Smooth muscle cell (in vitro differentiated cells): ENCODE data around the gene DTX3. TPM values are rescaled to one million over a fixed set of nuclear protein-coding genes. Genes with fewer than 3 reads are reported as not detected.
"Not testable (repeated sequence)": the region's sequence is repeated elsewhere in the genome, so short reads cannot be mapped to it uniquely, and the experiment has no call there.

Source experiments
- DNase-seq: peaks from one replicate; lab custom pipeline; 2025; ENCODE audit not compliant: unreplicated experiment; lab: John Stamatoyannopoulos, UW
- H2AFZ ChIP-seq: fragments of 200-600 bp; sonication (generic); 2 replicates; pipeline ENCODE4 v1.6.0; 2016; ENCODE audit warnings: antibody characterized with exemption, low read depth, mild to moderate bottlenecking
- H3F3A ChIP-seq: fragments of 200-600 bp; sonication (generic); 2 replicates; pipeline ENCODE4 v1.6.0; 2017; ENCODE audit warnings: antibody characterized with exemption, low read depth
- H3K27ac ChIP-seq: fragments of 200-600 bp; sonication (generic); 2 replicates; pipeline ENCODE4 v1.5.1; 2016; ENCODE audit warnings: low read depth, mild to moderate bottlenecking
- H3K27me3 ChIP-seq: fragments of 200-600 bp; sonication (generic); 2 replicates; pipeline ENCODE4 v1.6.1; 2016; ENCODE audit warnings: low read depth, mild to moderate bottlenecking
- H3K36me3 ChIP-seq: fragments of 200-600 bp; sonication (generic); 2 replicates; pipeline ENCODE4 v1.5.1; 2016; ENCODE audit warnings: low read depth
- H3K4me1 ChIP-seq: fragments of 200-600 bp; sonication (generic); 2 replicates; pipeline ENCODE4 v1.5.1; 2016; ENCODE audit warnings: low read depth
- H3K4me2 ChIP-seq: fragments of 200-600 bp; sonication (generic); 2 replicates; pipeline ENCODE4 v1.6.0; 2016; ENCODE audit warnings: mild to moderate bottlenecking
- H3K4me3 ChIP-seq: fragments of 200-600 bp; sonication (generic); 2 replicates; pipeline ENCODE4 v1.5.1; 2016; ENCODE audit warnings: mild to moderate bottlenecking
- H3K79me2 ChIP-seq: fragments of 200-600 bp; sonication (generic); 2 replicates; pipeline ENCODE4 v1.6.0; 2016; ENCODE audit warnings: low read depth, mild to moderate bottlenecking
- H3K9ac ChIP-seq: fragments of 200-600 bp; sonication (generic); 2 replicates; pipeline ENCODE4 v1.6.0; 2016; ENCODE audit warnings: low read depth
- H3K9me3 ChIP-seq: fragments of 200-600 bp; sonication (generic); replicated peaks from 2 replicates; pipeline ENCODE4 v1.5.1; 2016; ENCODE audit warnings: low read depth
- H4K20me1 ChIP-seq: fragments of 200-600 bp; sonication (generic); 2 replicates; pipeline ENCODE4 v1.6.0; 2016; ENCODE audit warnings: low read depth
- WGBS: methylation state at CpG from one replicate; pipeline ENCODE4 v1.1.7; 2016; ENCODE audit warnings: low lambda C conversion rate; 5-methylcytosine and 5-hydroxymethylcytosine counted together
- polyA plus RNA-seq: library from polyadenylated mRNA; unstranded; fragments of >200 nt; fragmentation: Nextera tagmentation; extraction: Ambion mirVana; gene quantifications from 2 replicates; pipeline ENCODE4 v1.2.1, GENCODE V29; 2016
- total RNA-seq: library from RNA; depleted of rRNA; stranded (reverse); fragments of >200 nt; gene quantifications from 2 replicates; pipeline ENCODE4 v1.2.3, GENCODE V29; 2014
- TF ChIP-seq, protein P1 (sequence below): fragments of 200-600 bp; sonication (generic); IDR thresholded peaks from 2 replicates; pipeline ENCODE4 v1.5.1; 2017; ENCODE audit warnings: borderline replicate concordance, mild to moderate bottlenecking, antibody characterized with exemption; ENCODE audit not compliant: insufficient read depth, poor library complexity, severe bottlenecking

Gene DTX3
- total and polyA plus RNA-seq, 2 experiments from 2014 or later, result 29.4 to 43.0 TPM

DNA sequence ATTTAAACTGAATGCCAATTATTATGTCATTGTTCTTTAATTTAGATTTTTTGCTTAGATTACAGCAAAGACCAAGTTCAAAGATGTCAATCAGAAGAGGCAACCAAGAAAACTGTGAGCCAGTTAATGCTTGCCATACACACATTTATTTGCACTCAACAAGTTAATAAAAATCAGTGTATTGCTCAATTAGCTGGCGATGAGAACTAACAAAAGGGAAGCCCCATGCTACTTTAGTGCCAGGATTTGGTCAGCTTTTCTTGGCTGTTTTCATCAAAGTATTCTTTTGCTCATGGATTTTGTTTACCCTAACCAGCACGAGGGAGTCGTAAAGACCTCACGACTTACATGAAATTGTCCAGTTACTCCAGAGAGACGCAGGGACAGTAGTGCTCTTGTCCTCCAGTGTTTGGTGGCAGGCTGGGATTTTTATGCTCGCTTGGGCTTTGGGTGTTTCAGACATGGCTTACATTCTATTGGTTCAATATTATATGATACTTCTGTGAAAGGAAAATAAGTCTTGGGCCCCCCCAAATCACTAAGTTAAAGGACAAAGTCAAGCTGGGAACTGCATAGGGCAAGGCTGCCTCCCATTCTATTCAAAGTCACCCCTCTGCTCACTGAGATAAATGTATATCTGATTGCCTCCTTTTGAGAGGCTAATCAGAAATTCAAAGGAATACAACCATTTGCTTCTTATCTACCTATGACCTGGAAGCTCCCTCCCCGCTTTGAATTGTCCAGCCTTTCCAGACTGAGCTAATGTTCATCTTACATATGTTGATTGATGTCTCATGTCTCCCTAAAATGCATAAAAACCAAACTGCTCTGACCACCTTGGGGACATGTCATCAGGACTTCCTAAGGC lies 35.8 kb downstream of the DTX3 start:
- Histone ChIP-seq H3K27me3 (peaks cover 21% of the 10 kb centered on the region), H3K36me3 (no peaks in the 10 kb centered on the region), H3K9me3 (no peaks in the 10 kb centered on the region), H3K4me1 (no peaks in the 10 kb centered on the region), H2AFZ (no peak overlapping the region), H3K27ac (no peak overlapping the region), H3K4me3 (no peak overlapping the region), H3K79me2 (no peaks in the 10 kb centered on the region), H4K20me1 (no peaks in the 10 kb centered on the region), H3K4me2 (no peak overlapping the region), H3K9ac (no peak overlapping the region), H3F3A (no peaks in the 10 kb centered on the region)
- TF ChIP-seq, protein P1, sequence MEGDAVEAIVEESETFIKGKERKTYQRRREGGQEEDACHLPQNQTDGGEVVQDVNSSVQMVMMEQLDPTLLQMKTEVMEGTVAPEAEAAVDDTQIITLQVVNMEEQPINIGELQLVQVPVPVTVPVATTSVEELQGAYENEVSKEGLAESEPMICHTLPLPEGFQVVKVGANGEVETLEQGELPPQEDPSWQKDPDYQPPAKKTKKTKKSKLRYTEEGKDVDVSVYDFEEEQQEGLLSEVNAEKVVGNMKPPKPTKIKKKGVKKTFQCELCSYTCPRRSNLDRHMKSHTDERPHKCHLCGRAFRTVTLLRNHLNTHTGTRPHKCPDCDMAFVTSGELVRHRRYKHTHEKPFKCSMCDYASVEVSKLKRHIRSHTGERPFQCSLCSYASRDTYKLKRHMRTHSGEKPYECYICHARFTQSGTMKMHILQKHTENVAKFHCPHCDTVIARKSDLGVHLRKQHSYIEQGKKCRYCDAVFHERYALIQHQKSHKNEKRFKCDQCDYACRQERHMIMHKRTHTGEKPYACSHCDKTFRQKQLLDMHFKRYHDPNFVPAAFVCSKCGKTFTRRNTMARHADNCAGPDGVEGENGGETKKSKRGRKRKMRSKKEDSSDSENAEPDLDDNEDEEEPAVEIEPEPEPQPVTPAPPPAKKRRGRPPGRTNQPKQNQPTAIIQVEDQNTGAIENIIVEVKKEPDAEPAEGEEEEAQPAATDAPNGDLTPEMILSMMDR, result no peak
- WGBS, result 72% methylated on average over 7 of the region's 7 CpGs
- no peak for DNase-seq

- H4K20me1 ChIP-seq, result no peaks in the 10 kb centered on the region
- H2AFZ ChIP-seq, result no peak overlapping the region
- H3K4me3 ChIP-seq, result no peak overlapping the region
- no peaks in the 10 kb centered on the region for H3K79me2 ChIP-seq
- WGBS, result 59% methylated on average over 5 of the region's 5 CpGs
- TF ChIP-seq, protein P1, result no peak
- peaks cover 8% of the 10 kb centered on the region for H3K27me3 ChIP-seq
- DNase-seq, result no peak
- no peak overlapping the region for H3K9ac ChIP-seq
- H3K4me2 ChIP-seq, result no peak overlapping the region
- no peaks in the 10 kb centered on the region for H3K36me3 ChIP-seq
- no peaks in the 10 kb centered on the region for H3K9me3 ChIP-seq
- no peak overlapping the region for H3K27ac ChIP-seq
- no peaks in the 10 kb centered on the region for H3K4me1 ChIP-seq
- no peaks in the 10 kb centered on the region for H3F3A ChIP-seq
These were observed 37.2 kb downstream of the DTX3 start for GRCh38 chr12:57641699-57642442.

- not testable (repeated sequence) for H3K27ac ChIP-seq, H3K4me1 ChIP-seq, H3K9ac ChIP-seq, H3K9me3 ChIP-seq, H2AFZ ChIP-seq, H3F3A ChIP-seq, H3K4me3 ChIP-seq, H3K79me2 ChIP-seq, H3K4me2 ChIP-seq, DNase-seq, H3K27me3 ChIP-seq, H4K20me1 ChIP-seq, H3K36me3 ChIP-seq
- 52% methylated on average over 10 of the region's 13 CpGs for WGBS
These were observed 41.5 kb downstream of the DTX3 start for GRCh38 chr12:57645990-57646658.

- not testable (repeated sequence) for H3K4me3 ChIP-seq, H3F3A ChIP-seq, H3K4me1 ChIP-seq, H3K36me3 ChIP-seq, H3K9ac ChIP-seq, H3K9me3 ChIP-seq, H3K4me2 ChIP-seq, H3K79me2 ChIP-seq, H4K20me1 ChIP-seq, H3K27ac ChIP-seq, H2AFZ ChIP-seq, DNase-seq, H3K27me3 ChIP-seq
- WGBS, result 95% methylated on average over 7 of the region's 15 CpGs
These were observed 42.0 kb downstream of the DTX3 start for GRCh38 chr12:57646659-57647049.
